HG02610 (cell line): ENCODE measurements around the gene ANO10.
"Not testable (repeated sequence)": the region's sequence is repeated elsewhere in the genome, so short reads cannot be mapped to it uniquely, and the experiment has no call there.

Experiments
- ATAC-seq: cut with Tn5 transposase; IDR thresholded peaks from one replicate; pipeline ENCODE4 v1.9.1; 2021; ENCODE audit warnings: mild to moderate bottlenecking, moderate library complexity; ENCODE audit not compliant: unreplicated experiment

The ANO10 gene

DNA sequence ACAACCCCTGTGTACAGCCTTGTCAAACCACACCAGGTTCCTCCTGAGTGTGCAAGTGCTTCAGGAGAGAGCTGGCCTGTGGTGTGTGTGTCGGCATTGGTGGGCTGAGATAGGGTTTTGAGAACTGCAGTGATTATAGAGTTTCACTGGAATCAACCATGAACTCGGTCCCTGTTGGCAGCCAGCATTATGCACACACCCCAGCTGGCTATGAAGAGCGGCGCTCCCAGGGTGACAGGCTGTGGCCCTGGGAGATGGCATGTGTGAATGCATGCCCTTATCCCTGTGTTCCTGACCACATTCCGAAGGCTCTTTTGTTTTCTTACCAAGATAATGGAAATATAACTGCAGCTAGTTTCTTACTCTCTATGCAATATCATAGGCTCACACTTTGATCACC, 233.6 kb downstream of the ANO10 start:
- ATAC-seq, result no peak

GRCh38 chr3:43379343-43379742, 242.5 kb downstream of the ANO10 start:
- no peak for ATAC-seq

GRCh38 chr3:43378066-43378935, 243.5 kb downstream of the ANO10 start:
- ATAC-seq, result peak; percentile 43

DNA sequence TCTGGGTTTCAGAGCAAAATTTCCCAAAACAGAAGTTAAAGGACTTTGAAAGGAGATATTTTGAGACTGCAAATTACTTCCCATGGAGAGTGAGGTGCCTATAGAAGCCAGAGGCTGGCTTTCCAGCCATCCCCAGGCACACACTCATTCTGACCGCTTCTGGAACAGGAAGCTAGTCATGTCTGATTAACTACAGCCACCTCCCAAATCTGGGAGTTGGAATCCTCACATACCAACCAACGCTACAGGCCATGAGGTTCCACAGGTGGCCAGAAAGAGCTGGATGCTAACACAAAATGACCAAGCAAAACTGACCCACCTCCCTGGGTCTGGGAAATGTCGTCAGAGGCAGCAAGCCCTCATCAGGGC, 248.3 kb downstream of the ANO10 start:
- no peak for ATAC-seq

GRCh38 chr3:43372809-43373559, 248.8 kb downstream of the ANO10 start:
- no peak for ATAC-seq

DNA sequence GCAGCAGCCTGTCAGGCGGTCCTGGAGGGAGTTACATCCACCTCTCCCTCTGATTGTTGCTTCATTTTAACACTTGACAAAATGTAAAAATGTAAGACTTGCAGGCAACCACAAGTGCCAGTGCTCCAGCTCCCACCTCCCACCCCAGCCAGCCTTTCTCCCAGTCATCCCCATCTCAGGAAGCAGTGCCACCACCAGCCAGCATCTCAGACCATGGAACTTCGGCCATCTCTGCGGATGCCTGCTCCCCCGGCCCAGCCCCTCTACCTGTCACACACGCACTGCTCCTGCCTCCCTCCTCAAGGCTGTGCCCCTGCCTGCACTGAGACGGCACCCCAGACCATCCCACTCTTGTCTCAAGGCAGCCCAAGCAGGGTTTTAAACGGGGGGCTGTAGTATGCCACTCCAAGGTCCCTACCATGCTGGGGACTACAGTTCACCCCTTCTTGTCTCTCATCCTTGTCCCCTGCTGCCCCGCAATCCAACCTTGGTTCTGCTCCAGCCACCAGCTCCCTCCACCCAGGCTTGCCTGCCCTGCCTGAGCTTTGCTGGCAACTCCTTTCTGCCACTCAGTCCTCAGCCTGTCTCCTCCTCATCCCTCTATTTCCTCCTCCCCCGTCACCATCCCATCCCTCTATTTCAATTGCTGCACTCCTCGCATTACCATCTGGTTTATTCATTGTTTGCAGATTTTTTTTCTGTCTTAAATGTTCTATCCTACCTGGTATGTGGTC, 249.6 kb downstream of the ANO10 start:
- no peak for ATAC-seq

DNA sequence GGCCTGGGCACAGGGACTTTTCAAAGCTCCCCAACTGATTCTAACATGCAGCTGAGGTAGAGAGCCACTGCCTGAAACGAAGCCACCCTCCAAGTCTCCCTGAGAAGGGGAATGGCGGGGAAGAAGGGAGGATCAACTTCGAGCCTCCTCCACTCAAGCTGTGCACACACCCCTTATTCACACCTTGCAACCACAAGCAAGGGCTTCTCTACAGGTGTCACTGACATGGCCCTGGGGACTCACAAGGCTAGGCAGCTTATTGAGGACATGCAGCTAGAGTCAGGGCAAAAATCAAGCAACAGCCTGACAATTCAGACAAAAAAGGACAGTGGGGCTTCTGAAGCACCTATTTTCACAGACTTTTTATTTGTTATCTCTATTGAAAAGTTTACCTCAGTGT, 250.3 kb downstream of the ANO10 start:
- no peak for ATAC-seq

DNA sequence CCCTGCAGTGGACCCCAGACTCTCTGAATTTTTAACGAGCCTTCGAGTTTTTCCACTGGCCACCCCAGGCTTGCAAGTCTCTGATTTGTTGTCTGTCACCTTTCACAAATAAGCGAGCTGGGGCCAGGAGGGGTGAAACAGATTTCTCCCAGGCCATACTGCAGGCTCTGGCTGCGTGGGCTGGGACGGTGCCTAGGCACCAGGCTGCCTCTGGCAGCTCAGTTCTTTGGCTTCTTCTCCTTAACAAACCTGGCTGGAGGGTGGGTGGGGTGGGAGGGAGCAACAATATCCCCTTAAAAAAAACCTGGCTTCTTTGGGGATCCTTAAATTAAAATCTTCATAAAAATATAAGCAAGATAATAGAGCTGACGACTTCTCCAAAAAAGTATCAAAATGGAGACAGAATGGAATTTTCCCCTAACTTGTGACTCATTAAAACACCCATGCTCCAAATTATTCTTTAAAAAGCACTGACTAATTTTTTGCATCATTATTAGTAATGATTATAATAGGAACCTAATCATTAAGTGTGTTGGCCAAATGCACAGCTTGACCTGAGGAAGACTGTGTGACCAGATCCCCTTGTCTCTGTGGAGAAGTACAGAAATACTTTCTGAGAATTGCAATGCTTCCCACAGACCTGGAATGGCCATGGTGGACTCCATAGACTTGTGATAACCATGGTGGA, 251.4 kb downstream of the ANO10 start:
- ATAC-seq, result no peak

DNA sequence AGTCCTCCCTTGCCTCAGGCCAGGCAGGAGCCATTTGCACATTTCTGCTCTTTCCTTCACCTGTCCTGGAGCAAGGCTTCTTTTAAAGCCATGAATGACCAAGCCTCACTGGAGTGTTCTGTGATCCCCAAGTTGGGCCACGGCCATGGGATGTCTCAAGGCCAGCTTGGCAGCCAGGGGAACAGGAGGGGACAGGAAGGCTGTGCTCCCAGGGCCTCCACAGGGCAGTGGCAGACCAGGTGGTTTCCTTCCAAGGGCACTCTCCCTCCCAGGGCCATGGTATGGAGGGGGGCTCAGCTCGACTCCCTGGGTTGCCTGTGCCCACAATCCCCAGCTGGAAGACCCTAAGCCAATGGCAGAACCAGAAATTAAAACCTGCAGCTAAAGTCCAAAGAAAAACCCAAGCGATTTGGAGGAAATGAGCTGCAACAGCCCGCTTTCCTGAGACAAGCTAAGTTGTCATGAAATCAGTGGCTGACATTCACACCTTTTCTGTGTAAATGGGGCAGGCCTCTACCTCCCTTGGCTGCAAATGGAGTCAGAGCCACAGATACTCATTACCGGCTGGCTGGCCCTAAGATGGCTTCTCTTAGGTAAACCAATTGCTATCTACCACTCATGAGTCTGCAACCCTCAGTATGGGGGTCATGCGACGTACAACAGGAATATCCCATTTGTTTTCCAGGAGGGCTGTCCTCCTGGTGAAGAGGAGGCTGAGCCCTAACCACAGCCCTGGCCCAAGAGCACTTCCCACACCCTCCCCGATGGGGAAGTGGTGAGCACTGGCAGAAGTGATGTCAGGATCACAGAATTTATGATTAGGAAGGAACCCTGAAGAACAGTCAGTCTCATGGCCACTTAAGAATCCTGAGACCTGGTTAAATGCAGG, 252.2 kb downstream of the ANO10 start:
- ATAC-seq, result no peak

DNA sequence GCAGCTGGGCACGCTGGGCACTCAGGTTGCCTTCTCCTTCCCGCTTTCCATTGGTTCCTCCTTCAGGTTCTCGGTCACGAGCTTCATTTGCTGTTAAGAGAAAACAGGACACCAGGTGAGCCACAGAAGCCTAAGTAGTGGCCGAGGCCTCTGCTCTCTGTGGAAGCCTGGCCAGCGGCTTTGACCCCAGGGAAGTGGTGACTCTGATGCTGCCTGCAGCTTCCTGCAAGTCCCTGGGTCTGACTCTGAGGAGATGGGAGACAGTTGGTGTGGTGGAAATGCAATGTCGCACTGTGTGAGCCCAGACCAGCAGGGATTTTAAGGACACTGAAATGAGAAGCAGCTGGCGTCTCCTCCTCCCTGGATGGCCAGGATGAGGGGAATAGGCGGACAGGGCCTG, 254.9 kb downstream of the ANO10 start:
- no peak for ATAC-seq

DNA sequence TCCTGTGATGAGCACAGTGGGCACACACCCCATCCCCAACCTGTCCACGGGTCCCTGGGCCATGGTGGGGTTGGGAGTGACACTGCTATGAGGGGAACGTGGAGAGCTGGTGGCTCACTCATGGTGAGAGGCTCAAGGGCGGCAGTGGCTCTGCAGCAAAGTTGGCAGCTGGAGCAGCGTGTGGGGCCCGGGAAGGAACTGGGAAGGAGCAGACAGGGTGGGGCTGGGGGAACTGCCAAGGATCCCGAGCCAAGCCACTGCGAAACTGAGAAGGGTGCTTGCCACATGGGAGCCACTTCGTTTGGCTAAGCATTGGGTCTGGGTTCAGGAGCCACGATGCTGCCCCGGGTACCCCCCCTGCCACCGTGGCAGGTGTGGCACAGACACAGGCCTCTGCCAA, 255.3 kb downstream of the ANO10 start:
- no peak for ATAC-seq

GRCh38 chr3:43365601-43366305, 256.1 kb downstream of the ANO10 start:
- no peak for ATAC-seq

GRCh38 chr3:43364926-43365325, 256.9 kb downstream of the ANO10 start:
- ATAC-seq, result no peak

GRCh38 chr3:43364494-43364893, 257.3 kb downstream of the ANO10 start:
- ATAC-seq, result no peak

DNA sequence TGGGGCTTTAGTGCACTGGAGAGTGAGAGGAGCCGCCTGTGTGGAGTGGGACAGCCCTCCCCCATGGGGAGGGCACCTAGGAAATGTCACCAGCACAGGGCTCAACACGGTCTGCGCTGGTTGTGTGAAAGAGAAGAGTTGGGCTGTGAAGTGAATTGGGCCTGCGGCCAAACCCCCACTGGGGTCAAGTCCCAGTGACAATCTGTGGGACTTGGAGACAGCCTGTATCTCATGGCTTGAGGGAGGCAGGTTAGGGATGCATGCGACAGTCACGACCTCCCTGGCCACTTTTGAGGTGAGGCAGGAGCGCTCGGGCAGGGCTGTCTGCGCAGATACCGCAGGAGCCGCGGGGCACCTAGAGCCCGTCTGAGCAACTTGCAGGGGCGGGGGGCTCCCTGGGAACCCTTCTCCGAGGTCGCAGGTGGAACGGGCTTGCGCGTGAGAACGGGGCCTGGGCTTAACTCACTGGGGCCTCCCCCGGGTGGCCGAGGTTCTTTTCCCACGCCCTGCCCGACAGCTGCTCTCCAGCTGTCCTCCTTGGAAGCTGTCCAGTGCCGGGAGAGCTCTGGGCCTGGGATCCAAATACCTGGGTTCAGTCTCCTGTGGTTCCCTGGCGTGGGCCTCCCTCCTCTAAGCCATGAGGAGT, 258.1 kb downstream of the ANO10 start:
- no peak for ATAC-seq

DNA sequence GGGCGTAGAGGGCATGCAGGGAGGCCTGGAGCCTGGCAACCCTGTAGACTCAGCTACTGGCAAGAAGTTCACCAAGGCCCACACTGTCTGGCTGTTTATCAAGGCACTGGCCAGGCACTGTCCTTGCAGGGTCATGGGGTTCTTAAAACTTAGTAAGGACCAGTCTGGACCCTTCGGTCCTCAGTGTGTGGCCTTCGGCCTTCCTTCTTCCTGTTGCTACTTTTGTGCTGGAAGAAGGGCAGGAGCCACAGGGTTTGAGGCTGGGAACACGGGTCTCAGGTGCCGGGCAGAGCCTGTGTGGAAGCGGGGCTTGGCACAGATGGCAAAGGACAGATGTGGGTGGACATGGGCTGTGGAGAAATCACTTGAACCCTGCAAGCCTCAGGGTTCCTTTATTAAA, 258.9 kb downstream of the ANO10 start:
- ATAC-seq, result no peak

DNA sequence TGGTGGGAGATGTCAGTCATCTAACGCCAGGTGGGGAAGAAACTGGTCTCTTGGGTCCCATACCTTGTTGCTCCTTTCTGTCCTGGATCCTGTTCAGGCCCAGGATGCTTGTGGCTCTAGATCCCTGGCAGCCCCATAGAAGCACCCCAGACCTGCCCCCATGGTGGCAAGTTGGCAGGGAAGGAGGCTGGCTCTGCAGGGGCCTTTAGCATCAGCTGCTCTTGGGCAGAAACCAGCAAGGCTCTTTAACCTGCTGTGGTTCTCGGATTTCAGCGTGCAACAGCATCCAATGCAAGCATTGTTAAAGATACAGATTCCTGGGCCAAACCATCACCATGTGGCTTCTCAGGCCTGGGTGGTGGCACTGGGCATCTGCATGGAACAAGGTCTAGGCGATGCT, 259.6 kb downstream of the ANO10 start:
- ATAC-seq, result no peak

DNA sequence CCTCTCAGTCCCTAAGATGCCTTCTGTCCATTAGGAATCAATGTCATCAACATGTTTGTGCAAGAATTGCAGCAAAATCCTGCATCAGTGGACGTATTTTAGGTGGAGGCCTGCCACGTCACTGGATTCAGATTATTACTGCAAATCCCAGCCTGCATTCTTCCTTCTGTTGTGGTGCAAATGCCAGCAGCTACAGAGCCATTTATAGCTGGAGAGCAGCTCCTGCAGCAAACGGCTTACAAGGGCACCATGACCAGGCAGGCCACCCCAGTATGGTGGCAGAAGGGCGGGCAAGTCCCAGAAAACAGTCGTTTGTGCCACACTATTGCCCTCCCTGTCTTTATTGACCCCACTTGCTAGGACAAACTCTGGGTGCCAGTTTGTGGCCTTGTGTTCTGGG, 260.7 kb downstream of the ANO10 start:
- ATAC-seq, result no peak

- not testable (repeated sequence) for ATAC-seq
Observed at GRCh38 chr3:43356033-43356432, 265.8 kb downstream of the ANO10 start.
